GM18498 (cell line): ENCODE measurements around the gene CITED1.

Experiments
- ATAC-seq: cut with Tn5 transposase; IDR thresholded peaks from one replicate; pipeline ENCODE4 v1.9.1; 2021; ENCODE audit warnings: mild to moderate bottlenecking, moderate library complexity; ENCODE audit not compliant: unreplicated experiment

The CITED1 gene

DNA sequence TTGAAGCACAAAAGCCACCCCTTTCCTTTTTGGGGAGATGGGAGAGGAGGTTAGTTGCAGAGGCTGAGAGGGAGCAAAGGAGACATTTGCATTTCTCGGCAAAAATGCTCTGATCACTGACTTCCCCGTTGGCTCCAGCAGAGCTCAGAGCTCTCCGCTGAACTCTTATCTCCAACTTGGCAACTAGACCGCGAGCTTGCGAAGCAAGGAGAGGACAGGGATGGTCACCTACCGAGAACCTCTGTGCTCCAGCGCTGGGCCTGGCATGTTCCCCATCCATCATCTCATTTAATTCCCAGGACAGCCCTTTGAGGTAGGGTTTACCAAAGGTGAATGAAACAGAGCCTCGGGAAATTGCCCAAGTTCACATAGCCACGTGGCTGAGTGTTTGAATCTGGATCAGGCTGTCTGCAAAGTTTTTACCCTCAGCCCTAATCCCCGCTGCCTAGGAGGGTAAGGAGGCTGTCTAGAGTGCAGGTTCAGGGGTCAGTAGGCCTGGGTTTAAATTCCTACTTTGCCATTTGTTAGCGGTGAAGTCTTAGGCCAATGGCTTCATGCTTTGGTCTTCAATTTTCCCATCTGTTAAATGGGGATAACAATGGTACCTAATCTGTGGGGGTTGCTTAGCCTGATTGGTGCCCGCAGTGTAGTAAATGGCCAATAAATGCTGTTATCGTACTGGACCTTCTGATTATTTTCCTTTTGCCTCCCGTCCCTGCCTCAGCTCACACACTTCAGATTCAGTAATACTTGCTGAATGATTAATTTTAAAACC lies 3.8 kb upstream of the CITED1 start:
- ATAC-seq: no peak

DNA sequence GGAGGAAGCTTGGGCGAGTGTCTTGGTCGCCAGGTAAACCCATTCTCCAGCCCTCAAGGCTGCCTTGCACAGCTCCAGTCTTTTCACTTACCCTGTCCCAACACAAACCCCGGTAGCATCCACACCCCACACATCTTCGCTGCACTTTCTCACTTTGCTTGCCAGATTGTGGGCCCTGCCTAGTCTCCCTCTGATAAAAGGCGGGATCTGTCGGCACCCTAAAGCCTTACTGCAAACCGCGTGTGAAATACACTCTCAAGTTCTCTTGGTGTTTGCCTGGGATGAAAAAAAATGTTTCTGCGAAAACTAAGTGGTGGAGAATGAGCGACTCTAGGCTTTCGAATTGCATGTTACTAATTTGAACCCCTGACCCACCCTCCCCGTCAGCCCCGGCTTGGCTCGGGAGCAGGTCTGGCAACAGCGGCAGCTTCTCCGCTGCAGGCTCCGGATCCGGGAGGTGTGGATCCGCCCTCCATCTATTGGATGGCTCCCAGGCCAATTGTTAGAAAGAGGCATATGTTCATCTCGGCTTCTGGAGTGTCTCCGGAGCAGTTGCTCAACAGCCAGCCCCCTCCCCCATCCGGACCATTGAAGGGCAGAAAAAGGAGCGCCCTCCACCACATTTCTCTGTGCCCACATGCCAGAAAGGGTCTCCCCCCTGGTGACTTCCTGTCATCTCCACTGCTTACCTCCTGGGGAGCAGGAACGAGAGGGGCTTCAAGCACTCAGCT lies 3.0 kb upstream of the CITED1 start:
- peak; percentile 47 for ATAC-seq

DNA sequence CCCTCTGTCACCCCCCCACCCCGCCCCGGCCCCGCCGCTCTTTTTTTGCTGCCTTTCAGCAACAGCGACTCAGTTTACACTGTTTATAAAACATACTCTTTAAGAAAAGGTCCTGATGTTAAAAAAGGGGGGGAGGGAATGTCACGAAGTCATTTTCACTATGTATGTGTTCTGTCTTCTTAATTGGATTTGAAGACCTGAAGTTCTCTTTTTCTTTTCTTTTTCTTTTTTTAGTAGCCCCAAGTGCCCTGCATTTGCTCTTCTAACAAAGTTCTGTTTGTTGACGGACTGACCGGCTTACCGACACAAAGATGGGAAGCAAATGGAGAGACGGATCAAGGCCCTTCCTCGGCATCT lies 2.5 kb upstream of the CITED1 start:
- ATAC-seq: no peak

DNA sequence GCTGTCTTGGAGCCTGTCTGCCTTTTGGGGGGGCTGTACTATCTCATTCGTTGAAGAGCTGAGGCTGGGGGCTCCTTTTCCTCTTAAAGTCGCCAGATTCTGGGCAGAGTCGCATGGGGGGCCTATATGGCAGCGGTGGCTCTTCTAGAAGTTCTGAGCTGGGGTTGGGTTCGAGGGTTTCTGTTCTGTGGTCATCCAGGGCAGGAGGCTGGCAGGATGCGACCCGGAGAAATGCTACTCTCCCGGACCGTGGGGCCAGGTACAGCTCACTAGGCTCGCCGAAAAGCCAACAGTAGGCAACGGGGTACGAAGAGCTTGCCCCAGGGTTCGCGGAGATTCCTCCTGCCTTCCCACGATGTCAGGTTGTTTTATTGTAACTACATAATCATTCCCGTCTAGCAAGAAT lies 1.9 kb upstream of the CITED1 start:
- no peak for ATAC-seq

DNA sequence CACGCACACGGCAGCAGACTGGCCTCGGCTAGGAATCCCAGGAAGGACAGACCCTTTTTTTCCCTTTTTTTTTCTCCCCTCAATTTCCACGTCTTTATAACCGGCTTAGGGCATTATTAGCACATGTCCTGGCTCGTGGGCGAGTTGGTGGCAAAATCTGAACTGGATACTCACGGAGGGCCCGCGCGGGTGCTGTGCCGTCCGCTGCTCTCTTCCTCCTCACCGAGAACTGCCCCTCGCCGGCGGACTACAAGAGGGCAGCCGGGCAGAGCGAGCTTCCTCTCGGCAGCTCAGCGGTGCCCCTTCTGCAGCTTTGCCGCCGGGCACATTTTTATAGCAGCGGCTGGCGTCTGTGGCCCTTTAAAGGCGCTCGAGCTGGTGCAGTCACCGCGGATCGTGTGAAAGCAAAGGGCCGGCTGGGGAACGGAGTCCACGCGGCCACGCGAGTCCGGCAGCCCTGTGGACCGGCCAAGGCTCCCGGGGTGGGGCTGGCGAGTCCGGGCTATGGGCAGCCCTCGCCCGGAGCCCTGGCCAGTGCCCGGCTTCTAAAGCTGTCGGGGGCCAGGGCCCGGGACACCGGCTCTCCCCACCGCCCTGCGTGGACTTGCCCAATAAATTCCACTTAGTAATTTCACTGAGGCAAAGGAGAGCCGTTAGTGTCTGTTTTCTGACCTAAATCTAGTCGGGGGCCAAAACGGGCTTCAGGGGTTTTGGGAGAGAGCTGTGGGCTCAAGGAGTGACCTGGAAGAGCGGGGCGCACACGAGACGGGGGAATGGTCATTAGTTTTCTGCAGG lies 1.3 kb upstream of the CITED1 start:
- peak; percentile 77 for ATAC-seq

DNA sequence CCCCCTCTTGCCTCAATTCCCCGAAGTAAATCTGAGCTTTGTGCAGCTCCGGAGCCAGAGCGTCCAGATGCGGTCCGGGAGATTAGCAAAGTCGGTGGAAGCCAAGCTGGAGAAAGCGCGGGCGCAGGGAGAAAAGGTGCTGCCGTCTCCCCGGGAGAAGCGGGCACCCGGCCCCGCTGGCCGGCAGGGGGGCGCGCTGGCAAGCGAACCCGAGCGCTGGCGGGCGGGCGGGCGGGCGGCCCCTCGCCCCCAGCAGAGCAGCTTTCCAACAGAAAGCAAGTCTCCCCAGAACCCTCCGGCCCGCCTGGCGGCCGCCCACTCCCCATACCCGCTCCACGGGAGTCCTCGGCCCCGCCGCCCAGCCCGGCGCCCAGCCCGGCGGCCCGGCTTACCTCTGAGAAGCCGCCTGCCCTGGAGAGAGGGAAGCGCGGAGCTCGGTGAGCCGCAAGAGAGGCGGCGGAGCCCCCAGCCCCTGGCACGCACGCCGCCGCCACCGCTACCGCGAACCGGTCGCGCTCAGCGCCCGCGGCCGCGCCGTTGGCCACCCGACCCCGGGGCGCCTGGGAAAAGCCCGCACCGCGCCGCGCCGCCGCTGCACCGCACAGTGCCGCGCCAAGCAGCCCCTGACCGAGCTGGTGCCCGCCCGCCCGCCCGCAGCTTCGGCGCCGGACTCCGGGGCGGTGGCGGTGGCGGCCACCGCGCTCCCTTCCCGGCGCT lies 529 bp upstream of the CITED1 start:
- ATAC-seq: peak; percentile 2

DNA sequence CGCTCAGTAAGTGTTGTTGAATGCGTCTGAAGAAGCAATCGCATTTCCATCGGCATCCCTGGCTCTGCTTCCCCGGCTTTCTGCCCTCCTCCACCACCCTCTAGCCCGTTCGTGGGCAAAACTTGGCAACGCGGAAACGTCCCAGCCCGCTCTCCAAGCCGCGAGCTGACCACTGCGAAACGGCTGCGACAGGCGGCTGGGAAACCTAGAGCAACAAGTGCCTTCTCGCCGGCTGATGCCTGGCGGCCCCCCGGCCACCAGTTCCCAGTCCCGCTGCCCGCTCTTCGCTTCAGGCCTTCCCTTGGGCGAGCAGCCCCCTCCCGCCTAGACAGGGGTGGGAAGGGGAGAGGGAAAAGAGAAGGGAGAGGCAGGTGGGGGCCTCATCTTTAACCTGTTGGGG lies 837 bp downstream of the CITED1 start:
- no peak for ATAC-seq

DNA sequence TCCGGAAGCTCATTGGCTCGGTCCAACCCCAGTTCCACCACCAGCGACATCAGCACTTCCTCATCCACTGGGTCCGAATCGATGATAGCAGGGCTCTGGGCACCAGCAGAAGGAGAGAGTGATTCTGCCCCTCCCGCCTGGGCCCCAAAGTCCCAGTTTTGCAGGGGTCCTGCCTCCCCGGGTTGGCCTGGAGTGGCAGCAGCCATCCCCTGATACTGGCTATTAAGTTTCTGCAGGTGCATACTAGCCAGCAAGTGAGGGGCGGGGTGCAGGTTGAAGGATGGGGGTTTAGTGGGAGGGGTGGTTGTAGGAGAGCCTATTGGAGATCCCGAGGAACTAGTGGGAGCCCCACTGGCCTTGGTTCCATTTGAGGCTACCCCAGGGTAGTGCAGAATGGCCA lies 3.9 kb downstream of the CITED1 start:
- no peak for ATAC-seq

DNA sequence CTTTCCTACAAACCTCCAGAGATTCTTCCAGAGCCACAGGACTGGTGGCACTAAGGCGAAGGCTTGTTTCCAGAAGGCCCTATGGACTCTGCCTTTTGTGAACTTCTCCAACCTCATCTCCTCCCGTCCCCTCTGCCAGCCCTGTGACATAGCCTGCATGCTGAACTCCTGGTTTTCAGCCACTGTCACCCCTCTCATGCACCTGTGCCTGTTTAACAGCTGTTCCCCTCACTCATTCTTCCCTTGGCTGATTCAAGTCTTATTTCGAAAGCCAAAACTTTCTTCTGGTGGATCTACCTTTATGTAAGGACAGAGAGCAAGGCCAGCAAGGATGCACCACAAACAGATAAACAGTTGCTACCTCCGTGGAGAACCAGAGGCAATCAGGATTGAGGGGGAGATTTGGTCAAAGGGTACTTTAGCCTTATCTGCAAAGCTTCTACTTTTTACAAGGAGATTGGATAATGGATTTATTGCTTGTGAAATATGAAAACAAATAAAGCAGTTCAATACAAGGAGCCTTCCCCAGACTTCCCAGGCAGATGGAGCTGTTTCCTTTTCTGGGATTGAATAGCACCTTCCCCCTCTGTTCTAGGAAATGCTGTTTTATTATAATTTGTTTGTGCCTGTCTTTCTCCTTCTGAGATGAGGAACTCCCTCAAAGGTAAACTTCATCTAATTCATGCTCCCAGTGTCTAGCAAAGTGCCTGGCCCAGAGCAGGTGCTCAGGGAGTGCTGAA lies 5.7 kb downstream of the CITED1 start:
- ATAC-seq: no peak

DNA sequence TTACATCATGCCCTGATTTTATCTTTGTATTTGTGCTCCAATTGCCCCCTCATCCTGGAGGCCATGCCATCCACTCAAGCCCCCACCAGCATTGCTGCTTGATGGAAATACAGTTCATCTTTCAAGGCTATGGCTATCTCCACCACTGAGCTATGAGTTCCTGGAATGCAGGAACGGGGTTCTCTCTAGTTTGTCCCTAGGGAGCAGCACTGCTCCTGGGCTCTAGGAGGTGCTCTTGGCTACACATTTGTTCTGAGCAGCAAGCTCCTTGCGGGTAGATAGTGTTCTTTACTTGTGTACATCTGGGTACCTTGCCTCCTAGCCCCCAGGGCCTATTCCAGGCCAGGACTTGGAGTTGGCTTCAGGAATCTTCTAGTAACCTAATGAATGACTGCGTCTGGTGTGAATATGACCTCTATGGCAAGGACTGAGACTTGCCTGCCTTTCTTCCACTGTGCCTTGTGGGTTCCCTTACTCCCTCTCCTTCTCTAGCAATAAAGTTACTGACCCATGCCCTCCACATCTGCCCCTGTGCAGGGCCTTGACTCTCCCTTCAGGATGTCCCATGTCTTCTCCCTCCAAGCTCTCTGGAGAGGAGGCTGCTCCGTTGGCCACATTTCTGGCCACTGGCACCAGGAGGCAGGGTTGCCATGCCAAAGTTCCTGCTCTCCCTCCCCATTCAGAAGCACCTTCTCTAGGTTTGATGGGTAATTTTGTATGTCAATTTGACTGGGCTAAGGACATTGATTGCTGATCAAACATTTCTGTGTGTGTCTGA lies 7.6 kb downstream of the CITED1 start:
- peak; percentile 48 for ATAC-seq

DNA sequence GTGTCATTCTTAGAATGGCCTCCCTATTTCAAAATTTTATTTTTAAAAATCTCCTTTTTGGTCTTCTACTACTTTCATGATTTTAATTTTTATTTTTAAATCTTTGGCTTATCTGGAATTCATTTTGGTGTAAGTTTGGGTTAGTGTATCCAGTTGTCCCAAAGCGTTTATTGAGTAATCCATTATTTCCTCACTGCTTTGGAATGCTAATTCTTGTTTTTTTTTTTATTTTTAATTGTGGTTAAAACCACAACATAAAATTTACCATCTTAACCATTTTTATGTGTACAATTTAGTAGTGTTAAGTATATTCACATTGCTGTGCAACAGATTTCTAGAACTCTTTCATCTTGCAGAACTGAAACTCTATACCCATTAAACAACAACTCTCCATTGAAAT lies 8.7 kb downstream of the CITED1 start:
- no peak for ATAC-seq

DNA sequence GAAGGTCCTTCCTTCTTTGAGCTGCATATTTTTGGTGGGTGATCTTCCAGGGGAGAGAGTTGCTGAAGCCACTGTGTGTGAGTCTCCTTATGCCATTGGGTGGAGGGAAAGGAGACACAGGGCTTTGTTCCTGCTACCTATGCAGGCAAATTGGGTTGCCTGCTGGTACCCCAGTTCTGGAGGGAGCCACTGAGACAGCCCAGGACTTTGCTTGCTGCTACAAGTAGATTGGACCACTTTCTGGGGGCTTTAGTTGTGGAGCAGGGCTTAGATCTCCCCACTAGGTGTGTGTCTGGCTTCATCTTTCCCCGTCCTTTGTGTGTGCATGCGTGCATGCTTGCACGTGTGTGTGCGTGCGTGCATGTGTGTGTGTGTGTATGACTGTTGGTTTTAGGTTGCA lies 10.0 kb downstream of the CITED1 start:
- no peak for ATAC-seq

DNA sequence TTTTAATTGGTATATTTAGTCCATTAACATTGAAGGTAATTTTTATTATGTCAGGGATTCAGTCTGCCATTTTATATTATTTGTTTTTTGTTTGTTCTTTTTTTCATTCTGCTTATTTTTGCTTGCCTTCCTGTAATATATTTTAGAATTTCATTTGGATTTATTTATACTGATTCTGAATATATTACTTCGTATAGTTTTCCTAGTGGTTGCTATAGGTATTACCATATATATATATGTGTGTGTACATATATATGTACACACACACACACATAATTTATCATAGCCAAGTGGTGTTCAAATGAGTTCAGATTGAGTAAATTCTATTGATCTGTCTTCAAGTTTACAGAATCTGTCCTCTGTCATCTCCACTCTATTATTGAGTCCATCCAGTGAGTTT lies 11.2 kb downstream of the CITED1 start:
- ATAC-seq: no peak

DNA sequence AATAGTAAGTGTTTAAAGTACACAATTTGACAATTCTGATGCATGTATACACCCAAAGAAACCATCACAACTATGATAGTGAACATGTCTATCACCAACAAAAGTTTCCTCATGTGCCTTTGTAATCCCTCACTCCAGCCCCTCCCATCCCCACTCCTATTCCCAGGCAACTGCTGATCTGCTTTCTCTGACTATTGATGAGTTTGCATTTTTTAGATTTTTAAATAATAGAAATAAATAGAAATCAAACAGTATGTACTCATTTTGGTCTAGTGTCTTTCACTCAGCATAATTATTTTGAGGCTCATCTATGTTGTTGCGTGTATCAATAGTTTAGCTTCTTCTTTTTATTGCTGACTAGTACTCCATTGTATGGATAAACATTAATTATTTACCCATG lies 23.4 kb downstream of the CITED1 start:
- ATAC-seq: no peak

DNA sequence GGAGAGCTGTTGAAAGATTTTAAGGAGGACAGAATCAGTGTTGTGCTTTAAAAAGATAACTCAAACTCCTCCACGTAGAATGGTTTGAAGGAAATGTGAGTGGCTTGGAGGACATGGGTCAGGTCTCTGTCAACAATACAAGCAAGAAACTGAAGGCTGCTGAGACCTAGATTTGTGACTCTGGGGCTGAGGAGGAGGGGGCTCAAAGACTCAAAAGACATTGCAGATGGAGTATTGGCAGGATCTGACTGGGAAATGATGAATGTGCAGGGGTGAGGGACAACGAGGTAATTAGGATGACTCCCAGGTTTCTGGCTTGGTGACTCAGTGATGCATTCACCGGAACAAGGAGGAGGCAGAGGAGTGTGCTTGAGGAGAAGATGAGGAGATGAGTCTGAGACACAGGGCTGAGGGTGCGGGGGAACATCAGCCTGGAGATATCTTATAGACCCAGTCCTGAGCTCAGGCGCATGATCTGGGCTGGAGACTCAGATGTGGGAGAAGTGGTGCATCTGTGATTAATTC lies 25.3 kb downstream of the CITED1 start:
- no peak for ATAC-seq

DNA sequence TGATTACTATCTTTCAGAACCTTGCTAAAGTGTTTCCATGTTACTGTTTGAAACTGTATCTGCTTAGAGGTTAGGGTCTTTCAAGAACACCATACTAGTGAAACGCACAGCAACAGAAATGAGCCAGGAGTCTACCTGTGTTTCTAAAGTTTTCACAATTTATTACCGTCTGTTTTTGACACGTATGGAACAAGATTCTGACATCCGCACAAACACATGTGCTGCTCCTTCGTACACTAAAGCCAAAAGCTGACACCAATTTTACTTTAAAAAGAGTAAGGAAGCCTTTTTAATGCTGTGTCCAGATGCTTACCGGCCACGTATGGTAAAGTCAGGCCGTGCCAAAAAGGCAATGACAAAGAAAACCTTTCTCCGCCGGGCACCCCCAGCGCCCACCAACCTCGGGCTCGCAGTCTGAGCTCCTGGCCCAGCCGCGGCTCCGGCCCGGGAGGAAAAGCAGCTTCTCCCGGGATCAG lies 29.2 kb downstream of the CITED1 start:
- ATAC-seq: peak; percentile 9

DNA sequence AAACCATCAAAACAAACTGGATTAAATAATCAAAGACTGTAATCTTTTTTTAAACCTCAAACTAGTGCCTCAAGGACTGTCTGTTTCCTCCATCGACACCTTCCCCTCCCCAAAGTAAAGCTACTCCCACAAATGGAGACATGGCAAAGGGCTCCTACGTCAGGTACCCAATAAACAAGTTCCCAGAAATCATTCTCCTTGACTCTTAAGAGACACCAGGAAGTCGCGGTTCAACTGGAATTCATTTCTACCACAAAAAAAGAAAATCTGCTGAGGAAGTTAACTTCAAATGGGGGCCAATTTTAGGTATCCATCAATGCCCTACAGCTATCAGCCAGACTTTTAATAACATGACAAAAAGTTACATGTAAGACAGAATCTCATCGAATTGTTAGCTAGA lies 31.2 kb downstream of the CITED1 start:
- no peak for ATAC-seq

DNA sequence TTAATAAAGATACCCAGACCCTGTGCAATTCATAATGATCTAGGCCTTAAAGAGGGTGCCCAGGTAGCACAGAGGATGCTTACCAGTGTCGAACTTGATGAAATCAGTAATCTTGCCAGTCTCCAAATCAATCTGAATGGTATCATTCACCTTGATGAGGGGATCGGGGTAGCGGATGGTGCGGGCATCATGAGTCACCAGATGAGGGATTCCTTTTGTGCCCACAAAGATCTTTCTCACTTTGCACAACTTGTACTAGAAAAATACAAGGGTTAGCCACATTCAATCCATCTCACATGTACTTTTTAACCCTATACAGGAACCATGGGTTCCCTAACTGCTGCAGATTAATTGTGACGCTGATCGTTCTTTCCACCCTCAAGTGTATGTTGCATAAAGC lies 32.0 kb downstream of the CITED1 start:
- ATAC-seq: no peak

DNA sequence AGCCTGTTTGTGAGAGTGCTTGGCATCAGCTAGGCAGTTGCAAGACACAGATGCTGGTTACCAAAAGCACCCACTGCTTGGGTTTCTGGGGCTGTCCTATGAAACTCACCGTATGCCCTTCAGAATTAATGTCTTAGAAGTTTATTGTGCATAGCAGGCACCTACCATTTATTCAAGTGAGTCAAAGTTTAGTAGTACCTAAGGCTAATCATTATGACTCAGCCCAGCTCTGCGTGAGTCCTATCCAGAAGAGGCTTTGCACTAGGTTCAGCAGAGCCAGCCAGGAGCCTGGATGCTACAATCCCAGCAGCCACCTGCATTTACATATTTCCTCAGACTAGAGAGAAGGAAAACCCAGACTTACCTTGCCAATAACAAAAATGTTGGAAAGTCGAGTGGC lies 32.8 kb downstream of the CITED1 start:
- ATAC-seq: no peak
